HFF-Myc (cell line): ENCODE data around the gene KAZN.

Experiments used
- DNase-seq: peaks from one replicate; pipeline ENCODE4 v3.0.0-alpha.2; 2011; ENCODE audit warnings: low read depth; ENCODE audit errors: extremely low read depth
- H3K4me3 ChIP-seq: replicated peaks from 2 replicates; pipeline ENCODE4 v1.5.1; 2011; ENCODE audit warnings: low read depth, mild to moderate bottlenecking, control low read depth, low read length
- TF ChIP-seq, protein P1 (sequence below): IDR thresholded peaks from 2 replicates; pipeline ENCODE4 v1.5.1; 2012; ENCODE audit warnings: mild to moderate bottlenecking, low read depth, low read length, control low read depth; ENCODE audit errors: missing control alignments

Gene KAZN

DNA sequence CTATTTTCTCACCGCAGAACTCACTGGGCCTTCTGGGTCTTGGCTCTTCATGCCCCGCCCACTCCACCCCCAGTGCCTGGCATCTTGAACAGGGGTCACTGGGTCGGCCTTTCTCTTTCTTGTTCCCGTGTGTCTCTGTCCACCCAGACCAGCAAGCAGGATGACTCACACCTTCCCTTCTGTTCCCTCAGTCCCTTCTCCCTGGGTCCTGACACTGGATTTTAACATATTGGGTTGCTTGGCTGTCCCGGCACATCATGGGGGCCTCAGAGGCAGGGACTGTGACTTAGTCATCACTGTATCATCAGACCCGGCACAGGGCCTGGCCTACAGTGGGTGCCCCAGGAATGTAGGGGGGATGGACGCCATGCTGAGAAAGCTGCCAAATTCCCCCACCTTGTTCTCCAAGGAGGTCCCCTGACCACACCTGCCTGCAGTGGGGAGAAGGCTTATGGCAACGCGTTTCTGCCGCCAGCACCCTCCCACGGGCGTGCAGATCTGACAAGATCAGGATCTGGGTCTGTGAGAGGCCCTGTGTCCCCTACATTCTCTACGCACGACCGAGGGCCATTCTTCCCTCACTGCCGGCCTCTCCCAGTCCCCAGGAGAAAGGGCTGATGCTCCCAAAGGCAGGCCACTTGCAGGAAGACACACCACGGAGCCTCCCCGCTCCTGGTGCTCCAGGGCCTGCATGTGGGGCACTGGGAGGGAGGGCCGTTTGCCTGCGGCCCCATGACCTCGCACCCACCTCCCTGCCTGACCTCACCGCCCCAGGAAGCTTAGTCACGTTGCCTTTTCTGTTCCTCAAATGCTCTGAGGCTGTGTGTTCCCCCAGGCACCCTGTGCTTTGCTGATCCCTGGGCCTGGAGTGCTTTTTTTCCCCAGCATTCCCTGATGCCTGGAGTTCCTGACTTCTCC is 397.9 kb downstream of the KAZN start:
- H3K4me3 ChIP-seq, result no peak overlapping the region
- TF ChIP-seq, protein P1, sequence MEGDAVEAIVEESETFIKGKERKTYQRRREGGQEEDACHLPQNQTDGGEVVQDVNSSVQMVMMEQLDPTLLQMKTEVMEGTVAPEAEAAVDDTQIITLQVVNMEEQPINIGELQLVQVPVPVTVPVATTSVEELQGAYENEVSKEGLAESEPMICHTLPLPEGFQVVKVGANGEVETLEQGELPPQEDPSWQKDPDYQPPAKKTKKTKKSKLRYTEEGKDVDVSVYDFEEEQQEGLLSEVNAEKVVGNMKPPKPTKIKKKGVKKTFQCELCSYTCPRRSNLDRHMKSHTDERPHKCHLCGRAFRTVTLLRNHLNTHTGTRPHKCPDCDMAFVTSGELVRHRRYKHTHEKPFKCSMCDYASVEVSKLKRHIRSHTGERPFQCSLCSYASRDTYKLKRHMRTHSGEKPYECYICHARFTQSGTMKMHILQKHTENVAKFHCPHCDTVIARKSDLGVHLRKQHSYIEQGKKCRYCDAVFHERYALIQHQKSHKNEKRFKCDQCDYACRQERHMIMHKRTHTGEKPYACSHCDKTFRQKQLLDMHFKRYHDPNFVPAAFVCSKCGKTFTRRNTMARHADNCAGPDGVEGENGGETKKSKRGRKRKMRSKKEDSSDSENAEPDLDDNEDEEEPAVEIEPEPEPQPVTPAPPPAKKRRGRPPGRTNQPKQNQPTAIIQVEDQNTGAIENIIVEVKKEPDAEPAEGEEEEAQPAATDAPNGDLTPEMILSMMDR, result no peak
- peak; percentile 51 for DNase-seq

DNA sequence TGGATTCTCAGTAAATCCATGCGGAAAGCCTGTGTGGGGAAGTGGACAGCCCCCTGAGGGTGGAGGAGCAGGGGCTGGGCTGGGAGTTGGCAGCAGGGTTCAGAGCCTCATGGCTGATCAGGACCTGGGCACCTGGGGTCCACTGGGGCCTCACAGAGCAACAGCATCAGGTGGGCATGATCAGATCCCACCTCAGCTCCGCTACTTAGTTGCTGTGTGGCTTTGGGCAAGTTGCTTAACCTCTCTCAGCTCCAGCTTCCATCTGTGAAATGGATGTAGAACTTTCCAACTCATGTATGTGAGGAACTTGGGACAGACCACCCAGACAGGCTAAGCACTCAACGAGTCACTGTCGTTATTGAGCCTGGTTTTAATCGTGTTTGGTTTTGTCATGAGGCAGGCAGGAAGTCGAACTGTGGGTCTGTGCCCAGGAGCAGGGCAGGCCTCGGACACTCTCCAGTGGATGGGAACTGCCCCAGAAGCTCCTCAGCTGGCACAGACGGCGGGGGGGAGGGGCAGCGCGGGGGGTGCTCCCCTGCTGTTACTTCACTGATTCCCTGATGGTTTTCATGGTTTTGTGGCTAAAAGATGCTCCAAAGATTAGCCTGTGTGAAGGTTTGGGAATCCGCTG is 399.3 kb downstream of the KAZN start:
- H3K4me3 ChIP-seq, result no peak overlapping the region
- TF ChIP-seq, protein P1, result no peak
- no peak for DNase-seq

DNA sequence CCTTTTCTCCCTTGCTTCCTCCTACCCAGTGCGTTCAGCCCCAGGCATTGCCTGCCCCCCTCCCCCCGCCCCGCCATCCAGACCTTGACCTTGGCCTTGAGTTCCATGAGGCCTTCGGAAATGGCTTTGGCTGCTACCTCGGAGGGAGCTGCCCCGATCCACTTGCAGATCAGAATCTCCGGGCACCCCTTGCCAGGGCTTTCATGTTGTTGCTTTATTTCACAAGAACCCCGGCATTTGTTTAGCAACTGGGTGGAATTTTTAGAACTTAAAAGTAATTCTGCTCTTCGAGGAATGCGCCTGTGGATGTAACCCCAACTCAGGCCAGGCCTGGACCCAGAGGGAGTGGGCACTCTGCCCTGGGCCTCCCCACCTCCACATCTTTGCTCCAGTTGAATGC is 401.0 kb downstream of the KAZN start:
- no peak for DNase-seq
- H3K4me3 ChIP-seq, result no peak overlapping the region
- TF ChIP-seq, protein P1, result no peak

DNA sequence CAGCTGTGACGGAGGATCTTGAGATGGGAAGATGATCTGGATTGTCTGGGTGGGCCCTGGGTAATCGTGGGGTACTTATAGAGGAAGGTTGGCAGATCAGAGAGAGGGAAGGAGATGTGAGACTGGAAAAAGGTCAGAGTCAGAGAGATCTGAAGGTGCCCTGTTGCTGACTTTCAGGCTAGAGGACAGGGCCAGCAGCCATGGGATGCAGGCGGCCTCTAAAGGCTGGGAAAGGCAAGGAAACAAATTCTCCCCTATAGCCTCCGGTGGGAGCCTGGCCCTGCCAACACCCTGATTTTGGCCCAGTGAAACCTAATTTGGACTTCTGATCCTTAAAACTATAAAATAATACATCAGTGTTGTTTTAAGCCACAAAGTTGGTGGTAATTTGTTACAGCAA is 401.5 kb downstream of the KAZN start:
- TF ChIP-seq, protein P1, result no peak
- H3K4me3 ChIP-seq, result no peak overlapping the region
- DNase-seq, result no peak

DNA sequence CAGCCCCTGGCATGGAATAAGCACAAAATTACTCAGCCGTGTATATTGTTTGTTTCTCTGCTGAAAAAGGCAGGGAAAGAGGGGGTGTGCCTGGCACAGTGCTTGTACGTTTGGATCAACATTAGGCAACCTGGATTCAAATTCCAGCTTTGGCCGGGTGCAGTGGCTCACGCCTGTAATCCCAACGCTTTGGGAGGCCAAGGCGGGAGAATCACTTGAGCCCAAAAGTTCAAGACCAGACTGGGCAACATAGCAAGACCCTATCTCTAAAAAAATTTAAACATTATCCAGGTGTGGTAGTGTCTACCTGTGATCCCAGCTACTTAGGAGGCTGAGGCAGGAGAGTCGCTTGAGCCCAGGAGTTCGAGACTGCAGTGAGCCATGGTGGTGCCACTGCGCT is 402.2 kb downstream of the KAZN start:
- TF ChIP-seq, protein P1, result no peak
- DNase-seq, result no peak
- H3K4me3 ChIP-seq, result no peak overlapping the region

DNA sequence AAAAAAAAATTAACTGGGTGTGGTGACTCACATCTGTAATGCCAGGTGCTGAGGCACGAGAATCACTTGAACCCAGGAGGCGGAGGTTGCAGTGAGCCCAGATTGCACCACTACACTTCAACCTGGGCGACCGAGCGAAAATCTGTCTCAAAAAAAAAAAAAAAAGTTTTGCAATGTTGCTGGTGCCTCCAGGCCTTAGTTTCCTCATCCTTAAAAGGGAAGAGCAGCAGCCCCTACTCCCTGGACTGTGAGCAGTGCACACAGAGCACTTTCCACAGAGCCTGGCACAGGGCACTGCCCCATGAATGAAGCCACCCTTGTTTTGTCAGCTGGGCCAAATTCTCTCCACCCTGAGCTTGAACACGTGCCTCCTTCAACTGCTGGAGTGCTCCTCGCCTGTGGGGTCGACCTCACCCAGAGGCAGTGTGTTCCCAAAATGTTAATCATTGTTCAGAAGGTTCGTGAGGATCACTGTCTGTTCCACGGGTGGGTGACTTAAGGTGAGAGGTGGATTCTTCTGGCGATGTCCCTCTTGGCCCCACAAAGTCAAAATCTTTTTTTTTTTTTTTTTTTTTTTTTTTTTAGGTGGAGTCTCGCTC is 402.9 kb downstream of the KAZN start:
- no peak for DNase-seq
- TF ChIP-seq, protein P1, result no peak
- no peak overlapping the region for H3K4me3 ChIP-seq
